Psoas muscle (tissue), 8 donors: Measurements from ENCODE around the gene TCP11L2. TPM values are rescaled to one million over a fixed set of nuclear protein-coding genes. Genes with fewer than 3 reads are reported as not detected.

Source experiments
- ATAC-seq, 4 donors: fragments of 200-7000 bp; cut with Tn5 transposase; one replicate each; pipeline ENCODE4 v1.9.1; 2020; ENCODE audit warnings: moderate library complexity in 3 of 4, mild to moderate bottlenecking in 2 of 4
- DNase-seq, 2 donors: peaks; one replicate each; pipeline ENCODE4 v3.0.0-alpha.2; 2020
- H3K27ac ChIP-seq: fragments of 200-600 bp; one replicate; pipeline ENCODE4 v1.8.0; 2022
- H3K27me3 ChIP-seq, 3 donors: fragments of 200-600 bp in 1 of 3; one replicate each; pipeline versions ENCODE4 v1.6.1 to v1.8.0; 2013 to 2022; ENCODE audit warnings: low read length in 2 of 3, mild to moderate bottlenecking in 2 of 3, moderate library complexity in 1 of 3; ENCODE audit not compliant: insufficient read depth in 3 of 3
- H3K36me3 ChIP-seq, 2 donors: fragments of 200-600 bp in 1 of 2; one replicate each; pipeline versions ENCODE4 v1.6.1 to v1.8.0; 2013 to 2022; ENCODE audit warnings: low read depth in 1 of 2, mild to moderate bottlenecking in 1 of 2, moderate library complexity in 1 of 2; ENCODE audit not compliant: insufficient read depth in 1 of 2
- H3K4me1 ChIP-seq: fragments of 200-600 bp; one replicate; pipeline ENCODE4 v1.8.0; 2022
- H3K4me3 ChIP-seq: fragments of 200-600 bp; one replicate; pipeline ENCODE4 v1.8.0; 2022; ENCODE audit warnings: mild to moderate bottlenecking
- H3K9me3 ChIP-seq: fragments of 200-600 bp; one replicate; pipeline ENCODE4 v1.8.0; 2022
- CTCF ChIP-seq: fragments of 200-600 bp; IDR thresholded peaks from one replicate; pipeline ENCODE4 v1.8.0; 2022; ENCODE audit warnings: antibody characterized with exemption
- WGBS, 3 donors: extraction: QIAGEN DNeasy Blood & Tissue Kit; methylation state at CpG; one replicate each; pipeline versions ENCODE4 v1.1.6 to v1.1.7; 2013; 5-methylcytosine and 5-hydroxymethylcytosine counted together
- intact Hi-C, 2 donors: fragments of 100-400 bp; cut with DNase I; formaldehyde crosslinking; loops; one replicate each; pipeline versions ENCODE4 v1.11.0 to v1.14.2; 2022
- polyA plus RNA-seq, 3 donors: library from polyadenylated mRNA; stranded (reverse); fragments of 200-250 nt; gene quantifications; one replicate each; pipeline ENCODE4 v1.2.3, GENCODE V29; 2013
- total RNA-seq, 4 donors: library from RNA; stranded (reverse); fragmentation: NEBNext Ultra II Directional in 2 of 4; extraction: Animal tissue kit (Norgen Biotek cat#: 25700) in 2 of 4; gene quantifications; one replicate each; pipeline versions ENCODE4 v1.2.1 to v1.2.4, GENCODE V29; 2021 to 2023
- donor health status: healthy with polysubstance abuse.
- donor health status: DM: no; HTN: no; CAD: no; lungs with moderate emphysema.
- donor health status: Bipolar disorder and iron deficiency.
- donor health status: healthy.
- donor health status: DM: yes; HTN: yes; CAD: no.
- donor health status: DM: no; HTN: no; CAD: no.
- donor health status: DM: no; HTN: no; CAD: no.
- donor health status: DM: yes; HTN: yes; CAD: no.

Gene TCP11L2
- total and polyA plus RNA-seq, 7 donors: 3.9 to 63.1 (median 26.7) TPM

DNA sequence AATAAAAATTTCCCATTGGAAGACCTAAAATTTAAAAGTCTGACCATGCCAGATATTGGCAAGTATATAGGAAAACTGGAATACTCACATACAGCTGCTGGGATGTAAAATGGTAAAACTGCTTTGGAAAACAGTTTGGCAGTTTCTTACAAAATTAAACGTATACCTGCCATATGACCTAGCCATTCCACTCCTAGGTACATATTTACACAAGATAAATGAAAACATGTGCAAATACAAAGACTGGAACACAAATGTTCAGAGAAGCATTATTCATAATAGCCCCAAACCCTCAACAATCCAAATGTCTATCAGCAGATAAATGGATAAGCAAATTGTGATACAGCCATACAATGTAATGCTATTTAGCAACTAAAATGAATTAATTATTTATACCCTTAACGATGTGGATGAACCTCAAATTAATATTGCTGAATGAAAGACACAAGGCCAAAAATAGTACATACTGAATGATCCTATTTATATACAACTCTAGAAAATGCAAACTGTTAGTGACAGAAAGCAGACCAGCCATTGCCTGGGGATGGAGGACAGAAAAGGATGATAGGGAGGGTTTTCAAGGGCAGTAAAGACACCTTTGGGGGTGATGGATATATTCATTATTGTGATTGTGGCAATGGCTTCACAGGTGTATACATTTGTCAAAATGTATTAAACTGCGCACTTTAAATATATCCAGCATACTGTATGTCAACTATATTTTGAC lies 21.3 kb upstream of the TCP11L2 start:
- Histone ChIP-seq H3K9me3 (peaks cover 4% of the 10 kb centered on the region), H3K4me3 (no peak overlapping the region), H3K4me1 (peaks cover 4% of the 10 kb centered on the region), H3K36me3 (no peaks in the 10 kb centered on the region), H3K27me3 (no peaks in the 10 kb centered on the region), H3K27ac (no peak overlapping the region)
- WGBS, 3 donors: 56 to 85% (median 72%) methylated on average over 3 of the region's 3 CpGs
- no peak for ATAC-seq
- DNase-seq: no peak
- intact Hi-C loops: loop anchor here in 1 of 2 donors (10.0 kb wide), 1 partner anchor 856 kb away; no protein-coding TSS in a partner anchor
- no peak for TF ChIP-seq CTCF

- no peak for ATAC-seq
- intact Hi-C loops: loop anchor here (1.0 to 10.0 kb wide), 3 partner anchors 55 to 857 kb away; no protein-coding TSS in a partner anchor
- H3K27me3 ChIP-seq: no peaks in the 10 kb centered on the region
- H3K9me3 ChIP-seq: peaks cover 4% of the 10 kb centered on the region
- H3K27ac ChIP-seq: no peak overlapping the region
- no peak for DNase-seq
- no peaks in the 10 kb centered on the region for H3K36me3 ChIP-seq
- H3K4me1 ChIP-seq: peaks cover 4% of the 10 kb centered on the region
- no peak overlapping the region for H3K4me3 ChIP-seq
- 85 to 92% (median 85%) methylated on average over 4 of the region's 4 CpGs for WGBS, 3 donors
- no peak for TF ChIP-seq CTCF
These were observed 20.7 kb upstream of the TCP11L2 start for GRCh38 chr12:106281804-106282203.

DNA sequence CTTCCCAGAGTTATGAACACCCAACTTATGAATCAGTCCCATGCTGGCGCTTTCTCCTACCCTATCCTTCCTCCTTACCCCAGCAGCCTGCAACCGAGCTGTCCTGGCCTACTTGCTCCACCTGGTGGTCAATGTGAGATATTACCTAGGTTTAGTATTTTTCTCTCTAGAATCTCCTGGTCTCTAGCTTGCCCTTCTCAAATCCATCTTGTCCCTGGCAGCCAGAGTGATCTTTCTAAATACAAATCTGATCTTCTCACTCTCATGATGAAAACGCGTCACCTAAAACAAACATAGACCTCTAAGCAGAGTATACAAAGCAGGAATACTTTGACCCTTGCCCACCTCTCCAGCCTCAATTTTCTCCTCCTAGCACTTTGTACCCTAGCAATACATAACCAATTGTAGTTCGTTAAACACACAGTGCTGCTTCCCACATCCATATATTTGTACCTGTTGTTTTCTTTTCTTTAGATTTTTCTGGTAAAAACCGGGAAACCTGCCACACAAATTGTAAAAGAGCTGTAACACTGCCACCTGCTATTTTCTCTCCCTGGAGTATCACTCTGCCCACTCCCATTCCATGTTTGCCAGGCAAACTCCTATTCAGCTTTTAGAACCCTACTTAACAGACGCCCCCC lies 20.0 kb upstream of the TCP11L2 start:
- Histone ChIP-seq H3K4me3 (no peak overlapping the region), H3K36me3 (no peaks in the 10 kb centered on the region), H3K4me1 (peaks cover 4% of the 10 kb centered on the region), H3K9me3 (peaks cover 4% of the 10 kb centered on the region), H3K27me3 (no peaks in the 10 kb centered on the region), H3K27ac (no peak overlapping the region)
- DNase-seq (peak; percentile 28 to 59), ATAC-seq (peak; percentile 80 to 86 (median 84))
- intact Hi-C loops: loop anchor here (1.0 to 10.0 kb wide), 3 partner anchors 55 to 858 kb away; no protein-coding TSS in a partner anchor
- peak; percentile 76 for TF ChIP-seq CTCF
- WGBS, 3 donors: 37 to 52% (median 46%) methylated on average over 7 of the region's 7 CpGs

- no peak for TF ChIP-seq CTCF
These were observed 18.0 kb upstream of the TCP11L2 start for GRCh38 chr12:106284358-106285105.

More at GRCh38 chr12:106284358-106285105, 18.0 kb upstream of the TCP11L2 start:
- intact Hi-C loops: loop anchor here in 1 of 2 donors (10.0 kb wide), 1 partner anchor 860 kb away; no protein-coding TSS in a partner anchor
- Histone ChIP-seq H3K27me3 (no peaks in the 10 kb centered on the region), H3K36me3 (no peaks in the 10 kb centered on the region), H3K4me1 (peaks cover 4% of the 10 kb centered on the region), H3K4me3 (no peak overlapping the region), H3K9me3 (peaks cover 4% of the 10 kb centered on the region), H3K27ac (peak overlapping the region; percentile 3)
- ATAC-seq (peak; percentile 40 to 65 (median 52)), DNase-seq (no peak)
- WGBS, 3 donors: 29 to 42% (median 35%) methylated on average over 10 of the region's 10 CpGs
